ENCODE results near the gene SPRING1.

GRCh38 chr12:116726694-116727093 lies 11.2 kb downstream of the SPRING1 start:
- no peak for TF ChIP-seq CTCF (IDR thresholded peaks at IDR 0.05; ENCODE audit: insufficient read depth, low read length, poor library complexity, severe bottlenecking)
- TF ChIP-seq EZH2phosphoT487 (conservative IDR thresholded peaks at IDR 0.05; ENCODE audit: low read length), result no peak
